Parathyroid adenoma (tissue), 2 donors: Measurements from ENCODE around the gene ACKR3.

ENCODE experiments used
- H2AFZ ChIP-seq: fragments of 300-600 bp; sonication (generic); one replicate; pipeline ENCODE4 v1.7.0; 2017; ENCODE audit warnings: antibody characterized with exemption, mild to moderate bottlenecking
- H3K27ac ChIP-seq: fragments of 300-600 bp; sonication (generic); one replicate; pipeline ENCODE4 v1.7.0; 2017
- H3K27me3 ChIP-seq: fragments of 300-600 bp; sonication (generic); one replicate; pipeline ENCODE4 v1.7.0; 2017; ENCODE audit warnings: low read length; ENCODE audit not compliant: control insufficient read depth, insufficient read depth
- H3K36me3 ChIP-seq: fragments of 300-600 bp; sonication (generic); one replicate; pipeline ENCODE4 v1.7.0; 2017; ENCODE audit warnings: low read length; ENCODE audit not compliant: control insufficient read depth, insufficient read depth
- H3K4me1 ChIP-seq: fragments of 300-600 bp; sonication (generic); one replicate; pipeline ENCODE4 v1.7.0; 2017; ENCODE audit warnings: control low read depth
- H3K4me2 ChIP-seq: fragments of 300-600 bp; sonication (generic); one replicate; pipeline ENCODE4 v1.7.0; 2017; ENCODE audit warnings: low read length
- H3K4me3 ChIP-seq: fragments of 300-600 bp; sonication (generic); one replicate; pipeline ENCODE4 v1.7.0; 2017; ENCODE audit warnings: low read depth, low read length
- H3K79me2 ChIP-seq: fragments of 300-600 bp; sonication (generic); one replicate; pipeline ENCODE4 v1.7.0; 2017; ENCODE audit warnings: control low read depth
- H3K9ac ChIP-seq: fragments of 300-600 bp; sonication (generic); one replicate; pipeline ENCODE4 v1.7.0; 2017; ENCODE audit warnings: mild to moderate bottlenecking
- H3K9me3 ChIP-seq: fragments of 300-600 bp; sonication (generic); one replicate; pipeline ENCODE4 v1.7.0; 2017; ENCODE audit warnings: low read length; ENCODE audit not compliant: control insufficient read depth
- TF ChIP-seq, protein P1 (sequence below): fragments of 300-600 bp; sonication (generic); IDR thresholded peaks from one replicate; pipeline ENCODE4 v1.7.0; 2017; ENCODE audit warnings: antibody characterized with exemption, mild to moderate bottlenecking
- donor health status: primary hyperparathyroidism.

ACKR3 gene

DNA sequence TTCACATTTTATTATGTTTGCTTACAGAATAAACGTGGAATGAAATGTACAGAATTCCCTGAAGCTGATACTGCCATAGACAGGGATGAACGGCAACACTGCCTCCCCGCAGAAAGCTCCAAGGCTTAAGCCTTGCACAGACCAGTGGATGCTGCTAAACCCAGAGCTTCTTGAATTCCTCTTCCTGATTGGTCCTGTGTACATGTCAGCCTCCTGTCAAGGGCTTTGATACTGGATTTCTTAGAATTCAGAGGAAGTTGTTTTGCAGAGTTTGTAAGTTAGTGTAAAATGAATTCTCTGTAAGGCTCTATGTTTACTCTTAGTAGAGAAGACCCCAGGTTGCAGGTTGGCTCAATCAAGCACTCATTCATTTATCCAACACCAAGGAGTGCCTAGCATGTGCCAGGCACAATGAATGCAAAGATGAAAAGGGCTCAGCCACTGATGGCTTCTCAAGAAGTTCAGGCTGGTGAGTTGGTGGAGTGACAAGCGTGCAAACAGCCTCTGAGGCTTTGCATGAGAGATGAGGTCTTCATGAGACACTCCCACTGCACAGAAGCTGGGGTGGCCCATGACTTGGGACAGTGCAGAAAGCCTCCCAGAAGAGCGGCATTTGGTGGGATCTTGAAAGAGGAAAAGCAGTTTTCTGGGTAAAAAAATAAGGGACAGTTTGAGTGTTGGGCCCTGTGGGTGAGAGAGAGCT is 50.4 kb downstream of the ACKR3 start:
- Histone ChIP-seq H3K9ac (no peak overlapping the region), H3K4me3 (no peak overlapping the region), H3K4me1 (no peaks in the 10 kb centered on the region), H3K27me3 (no peaks in the 10 kb centered on the region), H3K27ac (no peak overlapping the region), H3K36me3 (no peaks in the 10 kb centered on the region), H3K79me2 (no peaks in the 10 kb centered on the region), H3K9me3 (no peaks in the 10 kb centered on the region), H2AFZ (no peak overlapping the region), H3K4me2 (no peak overlapping the region)
- TF ChIP-seq, protein P1, sequence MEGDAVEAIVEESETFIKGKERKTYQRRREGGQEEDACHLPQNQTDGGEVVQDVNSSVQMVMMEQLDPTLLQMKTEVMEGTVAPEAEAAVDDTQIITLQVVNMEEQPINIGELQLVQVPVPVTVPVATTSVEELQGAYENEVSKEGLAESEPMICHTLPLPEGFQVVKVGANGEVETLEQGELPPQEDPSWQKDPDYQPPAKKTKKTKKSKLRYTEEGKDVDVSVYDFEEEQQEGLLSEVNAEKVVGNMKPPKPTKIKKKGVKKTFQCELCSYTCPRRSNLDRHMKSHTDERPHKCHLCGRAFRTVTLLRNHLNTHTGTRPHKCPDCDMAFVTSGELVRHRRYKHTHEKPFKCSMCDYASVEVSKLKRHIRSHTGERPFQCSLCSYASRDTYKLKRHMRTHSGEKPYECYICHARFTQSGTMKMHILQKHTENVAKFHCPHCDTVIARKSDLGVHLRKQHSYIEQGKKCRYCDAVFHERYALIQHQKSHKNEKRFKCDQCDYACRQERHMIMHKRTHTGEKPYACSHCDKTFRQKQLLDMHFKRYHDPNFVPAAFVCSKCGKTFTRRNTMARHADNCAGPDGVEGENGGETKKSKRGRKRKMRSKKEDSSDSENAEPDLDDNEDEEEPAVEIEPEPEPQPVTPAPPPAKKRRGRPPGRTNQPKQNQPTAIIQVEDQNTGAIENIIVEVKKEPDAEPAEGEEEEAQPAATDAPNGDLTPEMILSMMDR: no peak

DNA sequence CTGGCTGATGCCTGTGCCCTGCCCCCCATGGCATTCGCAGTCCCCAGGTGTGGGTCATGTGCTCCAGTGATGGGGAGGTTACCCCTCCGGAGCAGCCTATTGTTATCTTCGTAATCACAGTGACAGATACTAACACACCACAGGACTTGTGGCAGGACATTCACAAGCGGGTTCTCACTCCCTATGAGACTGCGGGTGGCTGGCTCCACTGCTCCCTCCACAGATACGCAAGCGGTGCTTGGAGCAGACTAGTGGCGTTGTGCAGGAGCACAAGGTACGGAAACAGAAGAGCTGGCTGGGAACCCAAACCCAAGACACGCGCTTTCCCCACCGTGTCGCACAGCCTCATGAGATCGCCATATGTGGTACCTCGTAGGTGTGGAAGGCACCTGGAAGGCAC is 52.2 kb downstream of the ACKR3 start:
- TF ChIP-seq, protein P1: no peak
- H3K36me3 ChIP-seq: no peaks in the 10 kb centered on the region
- no peak overlapping the region for H3K27ac ChIP-seq
- no peaks in the 10 kb centered on the region for H3K27me3 ChIP-seq
- no peaks in the 10 kb centered on the region for H3K79me2 ChIP-seq
- H3K4me3 ChIP-seq: no peak overlapping the region
- no peaks in the 10 kb centered on the region for H3K9me3 ChIP-seq
- no peaks in the 10 kb centered on the region for H3K4me1 ChIP-seq
- H3K9ac ChIP-seq: no peak overlapping the region
- H2AFZ ChIP-seq: no peak overlapping the region
- H3K4me2 ChIP-seq: no peak overlapping the region

DNA sequence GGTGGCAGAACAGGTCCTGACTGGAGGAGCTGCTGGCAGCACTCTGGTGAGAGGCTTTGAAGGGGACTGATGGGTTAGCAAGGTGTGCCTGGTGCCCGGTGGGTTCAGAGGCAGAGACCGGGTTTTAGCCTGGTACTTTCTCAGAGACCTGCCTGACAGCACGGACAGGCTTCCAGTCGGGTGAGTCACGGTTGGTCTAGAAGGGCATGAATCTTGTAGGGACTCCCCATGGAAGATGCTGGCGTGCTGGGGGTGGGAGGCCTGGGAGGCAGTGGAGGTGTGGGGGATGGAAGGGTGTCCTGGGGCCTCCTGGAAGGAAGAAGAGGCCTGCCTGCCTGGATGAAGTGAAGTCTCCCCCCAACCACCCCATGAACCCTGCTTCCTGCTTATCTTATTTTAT is 52.6 kb downstream of the ACKR3 start:
- TF ChIP-seq, protein P1: no peak

DNA sequence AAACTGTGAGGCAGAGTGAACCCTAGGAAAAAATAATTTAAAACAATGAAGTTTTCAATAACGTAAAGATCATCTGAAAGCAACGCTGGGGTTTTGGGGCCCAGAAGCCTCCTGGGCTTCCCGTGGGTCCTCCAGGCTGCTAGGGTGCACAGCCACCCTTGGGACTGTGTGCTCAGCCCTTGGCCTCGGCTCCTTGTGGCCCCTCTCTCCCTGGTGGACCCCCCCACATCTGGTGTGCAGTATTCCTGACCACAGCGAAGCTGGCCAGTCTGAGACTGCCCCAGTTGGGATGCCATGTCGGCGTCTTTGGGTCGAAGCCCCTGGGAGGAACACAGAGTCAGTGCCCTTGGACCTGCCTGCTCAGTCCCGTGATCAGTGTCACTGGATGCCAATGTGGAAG is 53.0 kb downstream of the ACKR3 start:
- Histone ChIP-seq H3K79me2 (no peaks in the 10 kb centered on the region), H3K9ac (no peak overlapping the region), H3K4me3 (no peak overlapping the region), H3K27ac (no peak overlapping the region), H3K27me3 (no peaks in the 10 kb centered on the region), H3K4me1 (no peaks in the 10 kb centered on the region), H3K36me3 (no peaks in the 10 kb centered on the region), H3K4me2 (no peak overlapping the region), H3K9me3 (no peaks in the 10 kb centered on the region), H2AFZ (no peak overlapping the region)
- TF ChIP-seq, protein P1: no peak

More for the DNA sequence above, 52.6 kb downstream of the ACKR3 start:
- no peak overlapping the region for H2AFZ ChIP-seq
- no peaks in the 10 kb centered on the region for H3K4me1 ChIP-seq
- H3K9ac ChIP-seq: no peak overlapping the region
- no peak overlapping the region for H3K4me2 ChIP-seq
- H3K79me2 ChIP-seq: no peaks in the 10 kb centered on the region
- H3K36me3 ChIP-seq: no peaks in the 10 kb centered on the region
- no peak overlapping the region for H3K27ac ChIP-seq
- H3K4me3 ChIP-seq: no peak overlapping the region
- H3K9me3 ChIP-seq: no peaks in the 10 kb centered on the region
- H3K27me3 ChIP-seq: no peaks in the 10 kb centered on the region

DNA sequence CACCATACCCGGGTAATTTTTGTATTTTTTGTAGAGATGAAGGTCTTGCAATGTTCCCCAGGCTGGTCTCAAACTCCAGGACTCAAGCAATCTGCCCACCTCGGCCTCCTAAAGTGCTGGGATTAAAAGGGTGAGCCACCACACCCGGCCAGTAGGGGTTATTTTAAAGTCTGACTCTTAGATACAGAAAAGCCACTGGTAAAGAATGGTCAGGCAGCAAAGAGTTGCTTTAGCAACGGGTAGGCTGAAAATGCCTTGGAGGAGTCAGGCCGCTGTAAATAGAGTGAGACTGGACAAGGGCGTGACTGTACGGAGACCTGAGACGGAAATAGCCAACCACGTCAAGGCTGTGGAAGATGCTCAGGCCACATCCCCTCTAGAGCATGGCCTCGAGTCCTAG is 54.2 kb downstream of the ACKR3 start:
- Histone ChIP-seq H3K4me2 (no peak overlapping the region), H3K9me3 (no peaks in the 10 kb centered on the region), H3K27me3 (no peaks in the 10 kb centered on the region), H3K36me3 (no peaks in the 10 kb centered on the region), H2AFZ (no peak overlapping the region), H3K4me3 (no peak overlapping the region), H3K9ac (no peak overlapping the region), H3K79me2 (no peaks in the 10 kb centered on the region), H3K4me1 (no peaks in the 10 kb centered on the region), H3K27ac (no peak overlapping the region)
- TF ChIP-seq, protein P1: no peak
